Keratinocyte (primary cell): ENCODE measurements around the gene PHAF1. TPM values are rescaled to one million over a fixed set of nuclear protein-coding genes. Genes with fewer than 3 reads are reported as not detected.

Source experiments
- DNase-seq: peaks from one replicate; pipeline ENCODE4 v3.0.0-alpha.2; 2011; ENCODE audit warnings: low read depth, missing footprints, low spot score
- FAIRE-seq: peaks from 2 replicates; lab custom pipeline; 2011; peaks lifted over from hg19 to GRCh38; lab: Jason Lieb, UNC
- H2AFZ ChIP-seq: 2 replicates; pipeline ENCODE4 v1.6.0; 2012; ENCODE audit warnings: low read length, control low read depth, inconsistent platforms; ENCODE audit not compliant: control insufficient read depth
- H3K27ac ChIP-seq: 2 replicates; pipeline ENCODE4 v1.5.1; 2011; ENCODE audit warnings: low read length; ENCODE audit not compliant: control insufficient read depth, insufficient read depth
- H3K27me3 ChIP-seq: 3 replicates; pipeline ENCODE4 v1.6.0; 2011; ENCODE audit warnings: low read length; ENCODE audit not compliant: control insufficient read depth, insufficient read depth; ENCODE audit errors: extremely low read depth
- H3K36me3 ChIP-seq, 2 experiments: 2 replicates in 1 of 2; 3 replicates in 1 of 2; pipeline ENCODE4 v1.5.1; 2011; ENCODE audit warnings: low read length in 2 of 2, mild to moderate bottlenecking in 1 of 2; ENCODE audit not compliant: control insufficient read depth in 2 of 2, insufficient read depth in 2 of 2; ENCODE audit errors: extremely low read depth in 1 of 2
- H3K4me1 ChIP-seq: 3 replicates; pipeline ENCODE4 v1.5.1; 2011; ENCODE audit warnings: low read length; ENCODE audit not compliant: control insufficient read depth, insufficient read depth; ENCODE audit errors: extremely low read depth
- H3K4me2 ChIP-seq: 3 replicates; pipeline ENCODE4 v1.6.0; 2011; ENCODE audit warnings: low read depth, low read length; ENCODE audit not compliant: control insufficient read depth, insufficient read depth; ENCODE audit errors: extremely low read depth
- H3K4me3 ChIP-seq, 3 experiments: fragments of 200-600 bp in 1 of 3; sonication (generic) in 1 of 3; 2 replicates in 2 of 3; 3 replicates in 1 of 3; pipeline ENCODE4 v1.5.1; 2011 to 2016; ENCODE audit warnings: low read length in 3 of 3, mild to moderate bottlenecking in 3 of 3, control low read depth in 2 of 3, inconsistent platforms in 1 of 3, low read depth in 1 of 3, mixed read lengths in 1 of 3, mixed run types in 1 of 3, moderate library complexity in 1 of 3; ENCODE audit not compliant: control insufficient read depth in 2 of 3, insufficient read depth in 2 of 3; ENCODE audit errors: extremely low read depth in 1 of 3
- H3K79me2 ChIP-seq: 2 replicates; pipeline ENCODE4 v1.6.0; 2012; ENCODE audit warnings: low read length; ENCODE audit not compliant: control insufficient read depth, insufficient read depth
- H3K9ac ChIP-seq: 3 replicates; pipeline ENCODE4 v1.6.0; 2011; ENCODE audit warnings: low read length; ENCODE audit not compliant: control insufficient read depth, insufficient read depth; ENCODE audit errors: extremely low read depth
- H3K9me1 ChIP-seq: 3 replicates; pipeline ENCODE4 v1.6.0; 2011; ENCODE audit warnings: low read length; ENCODE audit not compliant: control insufficient read depth, insufficient read depth; ENCODE audit errors: extremely low read depth
- H3K9me3 ChIP-seq: 2 replicates; pipeline ENCODE4 v1.5.1; 2012; ENCODE audit warnings: low read depth, low read length; ENCODE audit not compliant: control insufficient read depth
- H4K20me1 ChIP-seq: 3 replicates; pipeline ENCODE4 v1.6.0; 2011; ENCODE audit warnings: low read length; ENCODE audit not compliant: control insufficient read depth, insufficient read depth; ENCODE audit errors: extremely low read depth
- CTCF ChIP-seq, 3 experiments: IDR thresholded peaks in 1 of 3; conservative IDR thresholded peaks in 1 of 3; optimal IDR thresholded peaks in 1 of 3; 2 replicates in 2 of 3; 3 replicates in 1 of 3; pipeline versions ENCODE3 to v1.5.1; 2011; ENCODE audit warnings: low read length in 3 of 3, mild to moderate bottlenecking in 3 of 3, moderate library complexity in 2 of 3, control low read depth in 1 of 3, inconsistent platforms in 1 of 3; ENCODE audit not compliant: insufficient read depth in 2 of 3; ENCODE audit errors: extremely low read depth in 1 of 3
- EZH2 ChIP-seq: IDR thresholded peaks from one replicate; pipeline ENCODE4 v1.6.1; 2012; ENCODE audit warnings: inconsistent platforms, mild to moderate bottlenecking, low read length, moderate library complexity
- dilution Hi-C: fragments of 300-500 bp; cut with MboI; formaldehyde crosslinking; loops from one replicate; pipeline ENCODE4 v1.7.0; 2020; ENCODE audit warnings: low sequenced_read_pairs; ENCODE audit not compliant: extremely low pct_ligation_motif_present
- polyA plus RNA-seq, 5 experiments: library from polyadenylated mRNA; depleted of rRNA in 3 of 5; stranded (reverse) in 3 of 5; stranded (forward) in 1 of 5; unstranded in 1 of 5; fragments of >200 nt; gene quantifications; 1 replicate in 1 of 5; 2 replicates in 3 of 5; 3 replicates in 1 of 5; pipeline versions ENCODE4 v1.2.1 to v1.2.3, GENCODE V29; 2011 to 2012; ENCODE audit warnings: missing spikeins in 2 of 5, low read depth in 1 of 5, low replicate concordance in 1 of 5

Gene PHAF1
- polyA plus RNA-seq, 1 donor (not counting 4 experiments of a cell fraction or from before 2014, with no cell fraction given), result 26.7 TPM

- TF ChIP-seq EZH2, result no peak
- DNase-seq (no peak), FAIRE-seq (no peak)
- dilution Hi-C loops, result no loop called here
- H3K9me1 ChIP-seq, result no peaks in the 10 kb centered on the region
- H3K27me3 ChIP-seq, result no peaks in the 10 kb centered on the region
- H4K20me1 ChIP-seq, result no peaks in the 10 kb centered on the region
- no peaks in the 10 kb centered on the region for H3K4me1 ChIP-seq
- no peaks in the 10 kb centered on the region for H3K79me2 ChIP-seq
- H3K9ac ChIP-seq, result no peak overlapping the region
- H3K4me3 ChIP-seq, result no peak overlapping the region
- no peaks in the 10 kb centered on the region for H3K9me3 ChIP-seq
- no peak overlapping the region for H3K27ac ChIP-seq
- H3K36me3 ChIP-seq, result peaks cover 29 to 52% of the 10 kb centered on the region in 2 experiments
- H2AFZ ChIP-seq, result no peak overlapping the region
- no peak overlapping the region for H3K4me2 ChIP-seq
Observed at GRCh38 chr16:67141391-67141790, 31.6 kb downstream of the PHAF1 start.

GRCh38 chr16:67142342-67142741, 32.6 kb downstream of the PHAF1 start:
- Histone ChIP-seq H3K27ac (no peak overlapping the region), H3K36me3 (peaks cover 38 to 61% of the 10 kb centered on the region in 2 experiments), H3K4me1 (peaks cover 4% of the 10 kb centered on the region), H3K4me2 (no peak overlapping the region), H3K4me3 (no peak overlapping the region), H3K9me3 (no peaks in the 10 kb centered on the region), H3K9ac (no peak overlapping the region), H3K79me2 (no peaks in the 10 kb centered on the region), H4K20me1 (no peaks in the 10 kb centered on the region), H3K27me3 (no peaks in the 10 kb centered on the region), H3K9me1 (no peaks in the 10 kb centered on the region), H2AFZ (no peak overlapping the region)
- dilution Hi-C loops, result no loop called here
- DNase-seq (no peak), FAIRE-seq (no peak)
- TF ChIP-seq CTCF (optimal IDR thresholded peaks at IDR 0.05 in 1 of 3, IDR thresholded peaks at IDR 0.05 in 1 of 3, conservative IDR thresholded peaks at IDR 0.05 in 1 of 3; ENCODE audit: extremely low read depth in 1 of 3, insufficient read depth in 2 of 3, low read length in 3 of 3), result no peak
- TF ChIP-seq EZH2, result no peak

GRCh38 chr16:67144943-67145342, 35.2 kb downstream of the PHAF1 start:
- Histone ChIP-seq H3K27me3 (no peaks in the 10 kb centered on the region), H3K79me2 (no peaks in the 10 kb centered on the region), H3K4me2 (no peak overlapping the region), H3K9me3 (no peaks in the 10 kb centered on the region), H2AFZ (no peak overlapping the region), H3K27ac (no peak overlapping the region), H3K4me3 (no peak overlapping the region), H3K9ac (no peak overlapping the region), H3K9me1 (no peaks in the 10 kb centered on the region), H3K4me1 (peaks cover 12% of the 10 kb centered on the region), H4K20me1 (no peaks in the 10 kb centered on the region), H3K36me3 (peaks cover 47 to 64% of the 10 kb centered on the region in 2 experiments)
- FAIRE-seq (no peak), DNase-seq (no peak)
- dilution Hi-C loops, result no loop called here
- TF ChIP-seq EZH2, result no peak
- TF ChIP-seq CTCF (optimal IDR thresholded peaks at IDR 0.05 in 1 of 3, IDR thresholded peaks at IDR 0.05 in 1 of 3, conservative IDR thresholded peaks at IDR 0.05 in 1 of 3; ENCODE audit: extremely low read depth in 1 of 3, insufficient read depth in 2 of 3, low read length in 3 of 3), result no peak
